ENCODE results near the gene ZNF362. TPM values are rescaled to one million over a fixed set of nuclear protein-coding genes. Genes with fewer than 3 reads are reported as not detected.

The ZNF362 gene
- polyA plus RNA-seq, 1 of the 3 experiments (the other 2 are of a cell fraction), result 17.1 TPM

- no peak for TF ChIP-seq YY1 (IDR thresholded peaks at IDR 0.05; ENCODE audit: low read depth)
- TF ChIP-seq FOXM1 (IDR thresholded peaks at IDR 0.05; ENCODE audit: low read depth), result no peak
- no peak for TF ChIP-seq RFX5 (IDR thresholded peaks at IDR 0.05; ENCODE audit: low read length)
- no peak for TF ChIP-seq SIN3A (IDR thresholded peaks at IDR 0.05; ENCODE audit: borderline replicate concordance, low read depth, low read length)
- no peak for TF ChIP-seq TAF1 (IDR thresholded peaks at IDR 0.05; ENCODE audit: borderline replicate concordance, low read depth, low read length)
- no peak for TF ChIP-seq GABPA (IDR thresholded peaks at IDR 0.05; ENCODE audit: low read depth)
Observed at GRCh38 chr1:33225586-33225985, 30.7 kb upstream of the ZNF362 start (continued).

DNA sequence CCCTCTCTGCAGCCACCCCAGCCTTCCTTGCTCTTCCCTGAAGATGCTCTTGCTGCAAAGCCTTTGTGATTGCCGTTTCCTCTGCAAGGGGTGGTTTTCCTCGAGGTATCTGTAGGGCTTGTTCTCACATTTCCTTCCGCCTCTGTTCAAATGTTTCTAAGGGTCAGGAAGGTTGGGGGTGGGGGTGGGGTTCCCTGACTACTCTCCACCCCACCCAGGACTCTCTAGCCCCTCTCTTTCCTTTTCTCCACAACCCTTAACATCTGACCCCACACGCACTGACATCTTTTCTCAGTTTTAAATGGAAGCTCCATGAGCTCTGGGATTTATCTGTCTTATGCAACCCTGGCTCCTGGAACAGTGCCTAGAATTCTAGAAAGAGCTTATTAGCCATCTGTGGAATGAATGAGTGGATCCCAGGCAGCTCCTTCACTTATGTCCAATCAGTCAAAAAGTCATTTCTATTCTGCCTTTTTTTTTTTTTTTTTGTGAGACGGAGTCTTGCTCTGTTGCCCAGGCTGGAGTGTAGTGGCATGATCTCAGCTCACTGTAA, 27.3 kb upstream of the ZNF362 start:
- no peak for DNase-seq
- no peaks in the 10 kb centered on the region for H4K20me1 ChIP-seq (ENCODE audit: insufficient read depth)
- H3K27me3 ChIP-seq (ENCODE audit: insufficient read depth), result no peaks in the 10 kb centered on the region
- peaks cover 0 to 3% of the 10 kb centered on the region in 2 experiments for H3K36me3 ChIP-seq (replicated peaks in 1 of 2; ENCODE audit: control insufficient read depth in 1 of 2, insufficient read depth in 2 of 2, low read length in 1 of 2)
- no peaks in the 10 kb centered on the region for H3K9me2 ChIP-seq
- 0 out of 2 replicates have a peak overlapping the region, but pooled peaks have one; percentile 24 for H3K4me2 ChIP-seq
- H3K4me1 ChIP-seq (ENCODE audit: control insufficient read depth in 1 of 2, insufficient read depth in 2 of 2, low read depth in 1 of 2, low read length in 1 of 2), result peaks cover 0 to 3% of the 10 kb centered on the region in 2 experiments; a peak in 2 of 4 replicates
- H3K79me2 ChIP-seq (ENCODE audit: insufficient read depth), result no peaks in the 10 kb centered on the region
- WGBS (ENCODE audit: low lambda C conversion rate), result 39% methylated on average over 5 of the region's 5 CpGs
- H3F3A ChIP-seq (replicated peaks; ENCODE audit: insufficient read depth), result no peaks in the 10 kb centered on the region
- H2AFZ ChIP-seq (ENCODE audit: low read depth), result no peak overlapping the region
- H3K27ac ChIP-seq (ENCODE audit: low read depth in 2 of 2, low read length in 1 of 2), result no peak overlapping the region
- H3K4me3 ChIP-seq (ENCODE audit: low read depth in 2 of 2, low read length in 1 of 2), result no peak overlapping the region
- TF ChIP-seq TCF12 (IDR thresholded peaks at IDR 0.05) (peak; percentile 37; the same call in 1 of the 2 replicates), NFIC (IDR thresholded peaks at IDR 0.05; ENCODE audit: borderline replicate concordance) (no peak)
- CTCF ChIA-PET, result no interaction called here
- POLR2A ChIA-PET, result no interaction called here
- H3K9ac ChIP-seq, result no peak overlapping the region
- 0 out of 2 replicates have a peak, but pooled peaks cover 4% of the 10 kb centered on the region for H3K9me3 ChIP-seq

DNA sequence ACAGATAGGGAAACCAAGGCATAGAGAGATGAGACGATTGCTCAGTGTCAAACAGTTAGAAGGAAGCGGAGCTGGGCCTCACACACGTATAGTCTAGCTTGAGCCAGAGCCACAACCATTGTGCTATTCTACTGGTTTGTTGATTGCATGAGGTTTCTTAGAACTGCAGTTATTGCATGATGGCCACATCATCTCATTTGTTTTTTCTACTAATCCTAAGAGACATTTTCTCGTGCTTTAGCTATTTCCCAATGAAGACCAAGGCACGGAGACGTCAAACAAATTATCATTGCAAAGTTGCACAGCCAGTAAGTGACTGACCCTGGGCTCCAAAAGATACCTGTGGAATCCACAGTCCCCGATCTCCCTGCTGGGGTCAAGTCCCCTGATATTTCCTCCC, 25.1 kb upstream of the ZNF362 start:
- 56% methylated on average over 7 of the region's 7 CpGs for WGBS (ENCODE audit: low lambda C conversion rate)
- Histone ChIP-seq H3K9me2 (no peaks in the 10 kb centered on the region), H2AFZ (ENCODE audit: low read depth) (no peak overlapping the region), H3K79me2 (ENCODE audit: insufficient read depth) (no peaks in the 10 kb centered on the region), H3K4me1 (ENCODE audit: control insufficient read depth in 1 of 2, insufficient read depth in 2 of 2, low read depth in 1 of 2, low read length in 1 of 2) (peaks cover 0 to 3% of the 10 kb centered on the region in 2 experiments; a peak in 2 of 4 replicates), H4K20me1 (ENCODE audit: insufficient read depth) (no peaks in the 10 kb centered on the region), H3K36me3 (replicated peaks in 1 of 2; ENCODE audit: control insufficient read depth in 1 of 2, insufficient read depth in 2 of 2, low read length in 1 of 2) (no peaks in the 10 kb centered on the region), H3K4me3 (ENCODE audit: low read depth in 2 of 2, low read length in 1 of 2) (no peak overlapping the region), H3K9ac (no peak overlapping the region), H3K9me3 (no peaks in the 10 kb centered on the region), H3K27ac (ENCODE audit: low read depth in 2 of 2, low read length in 1 of 2) (no peak overlapping the region), H3K27me3 (ENCODE audit: insufficient read depth) (no peaks in the 10 kb centered on the region), H3K4me2 (no peak overlapping the region), H3F3A (replicated peaks; ENCODE audit: insufficient read depth) (no peaks in the 10 kb centered on the region)
- CTCF ChIA-PET, result no interaction called here
- POLR2A ChIA-PET, result no interaction called here
- DNase-seq, result no peak
- no peak for TF ChIP-seq CHD2 (IDR thresholded peaks at IDR 0.05; ENCODE audit: low read length, partially characterized antibody)
- TF ChIP-seq TCF12 (IDR thresholded peaks at IDR 0.05), result no peak
- TF ChIP-seq IRF3 (IDR thresholded peaks at IDR 0.05; ENCODE audit: low read depth, low read length), result no peak
- no peak for TF ChIP-seq EP300 (IDR thresholded peaks at IDR 0.05; ENCODE audit: borderline replicate concordance in 1 of 2, low read depth in 1 of 2, low read length in 1 of 2)
- no peak for TF ChIP-seq SMC3 (IDR thresholded peaks at IDR 0.05; ENCODE audit: low read depth, low read length)
- no peak for TF ChIP-seq GABPA (IDR thresholded peaks at IDR 0.05; ENCODE audit: low read depth)
- no peak for TF ChIP-seq YY1 (IDR thresholded peaks at IDR 0.05; ENCODE audit: low read depth)
- TF ChIP-seq CTCF (IDR thresholded peaks at IDR 0.05), result no peak
- TF ChIP-seq JUND (IDR thresholded peaks at IDR 0.05), result no peak
- TF ChIP-seq, protein P1, sequence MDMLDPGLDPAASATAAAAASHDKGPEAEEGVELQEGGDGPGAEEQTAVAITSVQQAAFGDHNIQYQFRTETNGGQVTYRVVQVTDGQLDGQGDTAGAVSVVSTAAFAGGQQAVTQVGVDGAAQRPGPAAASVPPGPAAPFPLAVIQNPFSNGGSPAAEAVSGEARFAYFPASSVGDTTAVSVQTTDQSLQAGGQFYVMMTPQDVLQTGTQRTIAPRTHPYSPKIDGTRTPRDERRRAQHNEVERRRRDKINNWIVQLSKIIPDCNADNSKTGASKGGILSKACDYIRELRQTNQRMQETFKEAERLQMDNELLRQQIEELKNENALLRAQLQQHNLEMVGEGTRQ (IDR thresholded peaks at IDR 0.05; ENCODE audit: borderline replicate concordance, low read depth, low read length), result no peak
- no peak for TF ChIP-seq EZH2phosphoT487 (IDR thresholded peaks at IDR 0.05; ENCODE audit: borderline replicate concordance, low read depth)
- TF ChIP-seq, protein P2, sequence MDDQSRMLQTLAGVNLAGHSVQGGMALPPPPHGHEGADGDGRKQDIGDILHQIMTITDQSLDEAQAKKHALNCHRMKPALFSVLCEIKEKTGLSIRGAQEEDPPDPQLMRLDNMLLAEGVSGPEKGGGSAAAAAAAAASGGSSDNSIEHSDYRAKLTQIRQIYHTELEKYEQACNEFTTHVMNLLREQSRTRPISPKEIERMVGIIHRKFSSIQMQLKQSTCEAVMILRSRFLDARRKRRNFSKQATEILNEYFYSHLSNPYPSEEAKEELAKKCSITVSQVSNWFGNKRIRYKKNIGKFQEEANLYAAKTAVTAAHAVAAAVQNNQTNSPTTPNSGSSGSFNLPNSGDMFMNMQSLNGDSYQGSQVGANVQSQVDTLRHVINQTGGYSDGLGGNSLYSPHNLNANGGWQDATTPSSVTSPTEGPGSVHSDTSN (IDR thresholded peaks at IDR 0.05), result no peak
- no peak for TF ChIP-seq USF1 (IDR thresholded peaks at IDR 0.05; ENCODE audit: borderline replicate concordance, low read depth)

Data from SK-N-SH (cell line).